HK-2 (cell line): Measurements from ENCODE around the gene DNAH10.
"Not testable (repeated sequence)": the region's sequence is repeated elsewhere in the genome, so short reads cannot be mapped to it uniquely, and the experiment has no call there.

Experiments used
- DNase-seq: peaks from one replicate; pipeline ENCODE4 v3.0.0-alpha.2; 2018; ENCODE audit not compliant: unreplicated experiment

The DNAH10 gene

GRCh38 chr12:123789422-123789821, 27.3 kb downstream of the DNAH10 start:
- DNase-seq = not testable (repeated sequence)

GRCh38 chr12:123790905-123791467, 28.9 kb downstream of the DNAH10 start:
- no peak for DNase-seq

GRCh38 chr12:123794027-123794426, 31.9 kb downstream of the DNAH10 start:
- no peak for DNase-seq

GRCh38 chr12:123798518-123798917, 36.4 kb downstream of the DNAH10 start:
- DNase-seq = no peak

- DNase-seq = no peak
These were observed 37.1 kb downstream of the DNAH10 start for GRCh38 chr12:123799227-123799626.

- DNase-seq = no peak
These were observed 39.6 kb downstream of the DNAH10 start for GRCh38 chr12:123801573-123802178.

GRCh38 chr12:123805173-123805572, 43.1 kb downstream of the DNAH10 start:
- DNase-seq = no peak

- DNase-seq = no peak
These were observed 44.9 kb downstream of the DNAH10 start for GRCh38 chr12:123807002-123807401.

- DNase-seq = no peak
These were observed 45.6 kb downstream of the DNAH10 start for GRCh38 chr12:123807670-123808069.

GRCh38 chr12:123808167-123808566, 46.1 kb downstream of the DNAH10 start:
- peak; percentile 9 for DNase-seq

- no peak for DNase-seq
These were observed 51.2 kb downstream of the DNAH10 start for GRCh38 chr12:123813349-123813748.

- no peak for DNase-seq
These were observed 53.9 kb downstream of the DNAH10 start for GRCh38 chr12:123815968-123816367.

- DNase-seq = no peak
These were observed 54.9 kb downstream of the DNAH10 start for GRCh38 chr12:123816896-123817537.

GRCh38 chr12:123822804-123823203, 60.7 kb downstream of the DNAH10 start:
- no peak for DNase-seq

GRCh38 chr12:123828120-123828519, 66.0 kb downstream of the DNAH10 start:
- no peak for DNase-seq

GRCh38 chr12:123828854-123829547, 66.9 kb downstream of the DNAH10 start:
- no peak for DNase-seq

GRCh38 chr12:123829561-123829960, 67.5 kb downstream of the DNAH10 start:
- no peak for DNase-seq

GRCh38 chr12:123830675-123831074, 68.6 kb downstream of the DNAH10 start:
- DNase-seq = no peak

GRCh38 chr12:123832052-123832451, 70.0 kb downstream of the DNAH10 start:
- no peak for DNase-seq

- no peak for DNase-seq
These were observed 71.7 kb downstream of the DNAH10 start for GRCh38 chr12:123833830-123834229.

- DNase-seq = no peak
These were observed 72.7 kb downstream of the DNAH10 start for GRCh38 chr12:123834845-123835244.

GRCh38 chr12:123836292-123836691, 74.2 kb downstream of the DNAH10 start:
- DNase-seq = no peak

- no peak for DNase-seq
These were observed 77.7 kb downstream of the DNAH10 start for GRCh38 chr12:123839826-123840225.
